Measurements from ENCODE around the gene SUSD6.
A peak's percentile ranks its signal among the peaks of the same experiment; 100 is the strongest.
"Not testable (repeated sequence)": the region's sequence is repeated elsewhere in the genome, so short reads cannot be mapped to it uniquely, and the experiment has no call there.

The SUSD6 gene

DNA sequence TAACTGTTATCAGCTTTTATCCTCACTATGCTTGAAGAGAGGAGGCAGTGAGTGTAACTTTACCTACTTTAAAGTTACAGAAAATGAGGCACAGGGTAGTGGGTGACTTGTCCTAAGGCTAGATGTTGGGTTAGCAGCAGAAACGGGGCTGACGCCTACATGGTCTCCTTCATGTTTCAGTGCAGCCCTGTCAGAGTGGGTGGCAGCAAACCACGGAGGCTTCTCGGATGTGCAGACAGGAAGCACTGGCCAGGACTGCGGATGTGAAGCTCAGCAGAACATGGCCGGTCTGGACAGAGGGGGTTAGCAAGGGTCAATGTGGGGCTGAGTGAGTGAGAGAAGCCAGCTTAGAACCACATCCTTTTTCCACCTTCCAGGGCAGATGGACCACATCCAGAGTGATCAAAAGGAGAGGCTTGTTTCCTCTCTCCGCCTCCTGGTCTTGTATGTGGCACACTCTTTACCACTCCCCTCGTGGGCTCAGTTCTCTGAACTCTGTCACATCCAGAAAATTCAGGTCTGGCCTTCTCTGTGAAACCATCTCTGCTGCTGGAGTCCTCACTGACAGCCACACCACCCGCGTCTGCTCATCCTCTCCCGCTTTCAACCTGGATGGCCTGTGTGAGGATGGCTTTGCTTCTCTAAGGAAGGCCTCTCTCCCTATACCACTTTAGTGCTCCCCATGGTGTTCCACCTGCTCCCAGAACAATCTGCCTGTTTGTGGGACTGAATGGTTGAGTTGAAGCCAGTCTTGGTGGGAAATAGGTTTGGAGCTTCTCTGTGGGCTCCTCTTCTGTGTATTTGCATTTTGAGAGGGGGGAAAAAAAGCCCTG is 14.1 kb downstream of the SUSD6 start:
- peak; percentile 73 for DNase-seq

DNA sequence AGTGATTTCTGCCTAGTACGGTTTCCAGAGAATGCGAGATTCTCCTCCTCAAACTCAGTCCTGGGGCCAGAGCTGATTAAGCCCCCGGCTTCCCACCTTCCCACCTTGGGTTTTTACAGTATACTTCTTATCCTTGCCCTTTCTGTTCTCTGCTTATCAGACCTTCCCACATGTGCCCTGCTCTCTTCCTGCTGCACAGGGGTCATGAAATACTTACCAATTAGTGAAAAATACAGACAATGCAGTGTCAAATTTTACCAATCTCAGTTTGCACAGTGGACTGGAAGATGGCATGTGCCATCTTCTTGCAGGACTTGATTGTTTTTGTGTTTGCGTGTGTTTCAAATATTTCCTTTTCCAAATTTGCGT is 14.7 kb downstream of the SUSD6 start:
- DNase-seq, result no peak

DNA sequence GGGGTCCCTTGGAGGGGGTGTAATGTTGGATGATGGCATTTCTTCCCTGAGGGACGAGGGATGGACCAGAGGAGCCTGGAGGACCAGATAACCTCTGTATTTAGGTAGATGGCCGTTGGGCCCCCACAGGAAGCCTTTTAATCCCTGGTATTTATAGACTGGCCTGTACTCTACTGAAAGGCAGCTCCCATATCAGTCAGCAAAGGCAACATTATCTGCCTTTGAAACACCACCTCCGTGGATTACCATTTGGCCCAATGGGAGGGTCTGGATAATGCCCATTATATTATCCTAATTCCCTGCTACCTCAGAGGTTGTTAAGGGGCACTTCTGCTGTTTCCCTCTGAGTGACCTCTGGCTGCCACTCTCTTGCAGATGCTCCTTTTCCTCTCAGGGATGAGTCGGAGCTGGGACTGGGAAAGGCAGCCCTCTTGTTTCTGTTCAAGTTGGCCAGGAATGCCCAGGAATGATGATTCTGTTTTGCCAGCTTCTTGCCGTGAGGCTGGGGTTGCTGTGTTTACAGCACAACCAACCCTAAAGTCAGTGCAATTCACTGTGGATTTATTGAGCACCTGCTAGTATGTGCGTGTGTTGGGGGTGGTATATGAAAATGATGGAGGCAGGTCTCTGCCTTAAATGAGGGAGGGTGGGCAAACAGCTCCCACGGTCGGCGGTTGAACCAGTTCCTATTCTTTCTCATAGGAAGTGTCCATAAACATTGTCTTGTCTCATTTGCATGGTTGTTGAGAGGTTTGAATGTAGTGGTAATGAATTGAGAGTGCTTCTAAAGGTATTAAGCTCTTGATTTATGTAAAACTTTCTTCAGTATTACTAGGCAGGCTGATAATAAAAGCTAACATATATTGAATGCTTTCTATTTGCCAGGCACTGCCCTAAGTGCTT is 18.1 kb downstream of the SUSD6 start:
- no peak for DNase-seq

DNA sequence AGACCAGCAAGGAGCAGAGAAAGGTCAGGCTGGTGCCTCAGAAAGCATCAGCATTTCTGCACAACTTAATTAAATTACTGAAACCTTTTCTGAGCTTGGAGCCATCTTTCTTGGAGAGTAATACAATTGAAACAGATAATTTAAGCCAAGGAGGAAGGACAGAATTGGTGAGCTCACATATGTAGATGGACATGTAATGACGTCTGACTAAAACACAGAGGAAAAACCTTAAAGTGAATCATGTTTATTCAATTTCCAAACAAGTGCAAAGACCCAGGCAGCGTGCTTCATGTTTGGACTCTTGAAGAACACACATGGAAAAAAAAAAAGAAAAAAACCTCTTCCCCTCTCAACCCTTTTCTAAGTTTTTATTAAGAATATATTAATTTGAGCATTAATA is 19.0 kb downstream of the SUSD6 start:
- no peak for DNase-seq

DNA sequence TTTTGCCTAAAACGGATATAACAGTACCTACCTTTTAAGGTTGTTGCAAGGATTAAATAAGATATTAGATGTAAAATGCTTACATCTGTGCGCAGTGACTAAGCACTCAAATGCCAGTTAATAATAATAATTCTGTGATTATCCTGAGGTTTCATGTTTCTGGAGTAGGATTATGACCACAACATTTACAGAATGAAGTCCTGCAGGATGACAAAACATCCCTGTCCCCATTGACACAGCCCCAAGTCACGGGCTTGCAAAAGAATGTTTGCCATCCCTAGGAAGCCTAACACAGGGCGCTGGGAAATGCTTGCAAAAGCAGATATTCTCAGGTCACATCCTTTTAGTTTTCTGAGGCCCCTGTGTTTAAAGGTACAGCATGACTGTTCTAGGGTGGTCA is 20.1 kb downstream of the SUSD6 start:
- DNase-seq, result no peak

DNA sequence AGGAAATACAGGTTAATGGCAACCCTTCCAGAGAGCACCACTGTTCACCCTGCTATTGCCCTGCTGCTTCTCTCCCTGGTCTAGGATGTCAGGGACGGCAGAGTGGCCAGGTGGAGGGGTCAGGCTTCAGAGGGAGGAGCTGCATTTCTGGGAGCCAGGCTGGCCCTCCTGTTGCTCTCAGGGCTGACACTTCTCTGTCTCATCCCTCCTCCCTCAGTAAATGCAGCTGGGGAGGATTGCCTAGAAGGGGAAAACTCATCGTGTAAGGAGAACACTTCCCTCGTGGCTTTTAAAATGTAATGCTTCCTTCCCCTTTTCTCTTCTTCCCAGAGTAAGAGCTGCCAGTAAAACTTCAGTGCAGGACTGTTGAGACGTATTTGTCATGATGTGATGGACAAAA is 20.8 kb downstream of the SUSD6 start:
- DNase-seq, result no peak

DNA sequence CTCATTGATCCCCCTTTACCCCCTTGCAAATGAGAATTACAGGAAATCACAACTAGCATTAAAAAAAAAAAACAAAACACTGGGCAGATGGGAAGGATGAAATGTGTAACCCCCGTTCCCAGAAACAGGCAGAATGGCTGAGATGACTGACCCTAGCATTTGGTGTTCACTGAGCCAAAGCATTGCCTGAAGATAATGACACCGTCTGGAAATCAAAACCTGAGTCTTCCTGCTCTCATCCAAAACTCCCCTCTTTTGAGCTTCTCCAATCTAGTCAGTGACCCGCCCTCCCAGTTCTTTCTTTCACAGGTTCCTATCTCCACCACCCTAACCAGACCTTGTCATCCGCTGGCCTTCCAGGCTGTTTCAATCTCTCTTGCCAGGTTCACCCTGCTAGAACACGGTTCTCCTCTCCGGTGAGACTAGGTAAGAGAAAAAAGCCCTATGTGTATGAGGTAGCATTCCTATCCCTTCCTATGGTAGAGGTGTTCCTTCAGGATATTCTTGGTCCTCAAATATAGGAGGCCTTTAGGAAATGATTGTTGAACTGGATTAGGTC is 21.3 kb downstream of the SUSD6 start:
- DNase-seq, result no peak

DNA sequence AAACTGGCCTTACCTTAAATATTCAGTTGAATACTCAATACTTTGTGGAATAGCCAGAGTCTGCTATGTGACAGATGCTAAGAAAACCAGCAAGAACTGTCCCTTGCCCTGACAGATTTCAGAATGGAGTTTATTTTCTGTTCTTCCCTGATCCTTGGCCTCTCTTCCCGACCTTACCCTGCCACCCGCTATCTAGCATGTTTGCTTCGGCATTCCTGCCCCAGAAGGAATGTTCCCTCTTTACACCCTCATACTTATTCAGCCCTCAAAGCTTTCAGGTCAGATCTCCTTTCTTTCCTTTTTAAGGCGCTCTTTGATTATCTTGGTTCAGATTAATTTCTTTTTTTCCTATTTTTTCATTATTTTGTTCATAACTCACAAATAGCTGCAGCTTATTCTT is 21.8 kb downstream of the SUSD6 start:
- DNase-seq, result no peak

DNA sequence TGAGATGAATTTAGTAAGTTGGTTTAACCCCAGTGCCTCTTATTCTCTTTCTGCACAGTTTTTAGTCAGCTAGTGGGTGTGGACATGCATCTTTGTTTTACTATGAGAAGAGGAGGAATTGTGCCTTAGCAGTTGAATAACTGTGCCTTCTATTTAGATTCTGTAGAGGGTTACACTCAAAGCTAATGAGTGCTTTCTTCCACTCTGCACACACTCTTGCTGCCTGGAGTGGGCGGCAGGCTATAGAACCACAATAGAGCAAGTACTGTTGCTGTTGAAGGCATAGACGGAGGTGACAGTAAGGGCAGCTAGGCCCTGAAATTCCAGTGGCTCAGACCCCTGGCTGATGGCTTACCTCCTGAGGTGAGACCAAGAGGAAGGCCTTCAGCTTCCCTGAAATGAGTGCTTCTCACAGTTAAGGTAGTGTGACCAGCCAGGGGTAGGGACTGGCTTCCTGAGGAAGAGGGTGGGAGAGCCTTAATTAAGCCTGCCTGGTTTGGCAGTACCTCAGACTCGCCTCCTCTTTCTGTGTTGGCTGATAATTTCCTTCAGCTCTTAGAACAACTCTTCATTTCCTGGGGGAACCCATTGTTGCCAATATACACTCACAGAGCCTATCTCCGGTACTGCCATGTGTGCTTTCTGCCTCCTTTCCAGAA is 24.7 kb downstream of the SUSD6 start:
- DNase-seq, result no peak

DNA sequence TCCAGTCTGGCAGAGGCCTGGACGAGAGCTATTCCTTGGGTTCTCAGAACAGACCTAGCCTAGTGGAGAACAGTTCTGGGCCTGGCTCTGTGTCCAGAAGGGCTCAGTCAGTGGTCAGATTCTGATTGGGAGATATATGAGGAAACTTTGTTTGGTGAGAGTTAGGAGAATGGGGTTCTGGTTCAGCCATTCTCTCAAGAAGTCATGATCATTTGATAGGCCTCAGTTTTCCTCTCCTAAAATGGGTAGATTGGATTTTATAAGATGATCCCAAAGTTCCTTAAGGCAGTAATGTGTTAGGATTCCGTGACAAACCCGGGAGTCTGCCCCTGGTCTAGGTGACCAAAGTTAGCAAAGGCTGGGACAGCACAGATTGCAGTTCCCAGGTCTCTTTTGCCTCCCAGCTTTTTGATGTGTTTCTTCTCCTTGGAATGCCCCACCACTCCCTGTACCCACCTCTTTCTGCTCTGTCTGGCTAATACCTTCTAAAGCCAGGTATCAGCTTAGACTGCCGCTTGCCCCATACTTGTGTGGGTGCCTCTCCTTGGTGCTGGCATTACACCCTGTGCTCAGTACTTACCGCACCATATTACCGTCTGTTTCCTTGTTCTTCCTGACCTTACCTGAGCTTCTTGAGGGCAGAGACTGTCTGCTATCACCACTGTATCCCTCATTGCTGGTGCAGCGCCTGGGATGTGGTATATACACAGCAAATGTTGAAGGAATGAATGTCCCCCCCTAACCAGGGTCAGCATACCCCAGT is 25.5 kb downstream of the SUSD6 start:
- no peak for DNase-seq

DNA sequence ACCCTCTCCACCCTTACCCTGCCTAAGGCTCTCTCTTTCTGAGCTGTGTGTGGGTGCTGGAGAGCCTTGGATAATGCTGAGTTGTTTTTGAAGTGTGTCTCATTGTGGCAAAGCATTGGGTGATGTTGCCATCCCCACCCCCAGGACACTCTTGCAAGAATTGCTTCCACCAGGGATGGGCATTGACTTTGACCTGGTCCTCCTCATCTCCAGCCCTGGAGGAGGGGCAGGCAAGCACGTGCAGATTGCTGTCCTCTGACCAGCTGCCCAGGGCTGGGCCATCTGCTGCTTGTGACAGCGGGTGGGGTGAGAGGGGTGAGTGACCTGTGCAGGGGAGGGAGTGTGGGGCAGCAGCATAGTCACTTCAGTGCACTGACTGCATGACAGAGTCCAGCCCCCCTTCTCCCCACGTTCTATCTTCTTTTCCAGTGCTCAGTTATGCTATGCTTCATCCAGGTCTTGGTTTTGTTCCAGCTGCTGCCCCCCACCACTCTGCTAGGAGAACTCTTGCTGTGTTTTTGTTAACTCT is 26.2 kb downstream of the SUSD6 start:
- DNase-seq, result no peak

DNA sequence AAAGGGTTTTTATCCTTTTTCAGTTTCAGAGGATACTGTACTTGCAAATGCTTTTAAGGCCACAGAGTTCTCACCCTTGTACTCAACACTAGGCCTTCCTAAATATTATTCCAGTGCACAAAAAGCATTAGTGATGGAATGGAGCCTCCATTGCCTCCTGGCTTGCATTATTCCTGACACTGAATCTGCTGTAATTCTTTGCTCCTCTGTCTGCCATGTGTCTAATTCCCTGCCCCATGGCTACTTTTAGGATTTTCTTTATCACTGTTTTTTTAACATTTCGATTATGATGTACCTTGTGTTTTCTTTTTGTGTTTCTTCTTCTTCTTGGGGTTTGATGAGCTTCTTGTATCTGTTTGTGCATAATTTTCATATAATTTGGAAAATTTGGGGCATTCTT is 29.5 kb downstream of the SUSD6 start:
- no peak for DNase-seq

DNA sequence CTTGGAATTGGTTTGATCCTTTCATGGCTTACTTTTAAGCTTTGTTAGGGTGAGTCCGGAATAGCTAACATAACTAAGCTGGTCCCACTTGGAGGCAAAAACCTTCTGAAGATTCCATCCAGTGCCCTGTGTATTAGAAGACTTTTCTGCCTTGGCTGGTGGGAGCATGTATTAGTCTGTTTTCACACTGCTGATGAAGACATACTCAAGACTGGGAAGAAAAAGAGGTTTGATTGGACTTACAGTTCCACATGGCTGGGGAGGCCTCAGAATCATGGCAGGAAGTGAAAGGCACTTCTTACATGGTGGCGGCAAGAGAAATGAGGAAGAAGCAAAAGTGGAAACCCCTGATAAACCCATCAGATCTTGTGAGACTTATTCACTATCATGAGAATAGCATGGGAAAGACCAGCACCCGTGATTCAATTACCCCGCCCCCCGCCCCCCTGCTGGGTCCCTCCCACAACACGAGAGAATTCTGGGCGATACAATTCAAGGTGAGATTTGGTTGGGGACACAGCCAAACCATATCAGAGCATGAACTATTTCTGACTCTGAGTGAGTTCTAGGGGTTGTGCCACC is 30.9 kb downstream of the SUSD6 start:
- not testable (repeated sequence) for DNase-seq

DNA sequence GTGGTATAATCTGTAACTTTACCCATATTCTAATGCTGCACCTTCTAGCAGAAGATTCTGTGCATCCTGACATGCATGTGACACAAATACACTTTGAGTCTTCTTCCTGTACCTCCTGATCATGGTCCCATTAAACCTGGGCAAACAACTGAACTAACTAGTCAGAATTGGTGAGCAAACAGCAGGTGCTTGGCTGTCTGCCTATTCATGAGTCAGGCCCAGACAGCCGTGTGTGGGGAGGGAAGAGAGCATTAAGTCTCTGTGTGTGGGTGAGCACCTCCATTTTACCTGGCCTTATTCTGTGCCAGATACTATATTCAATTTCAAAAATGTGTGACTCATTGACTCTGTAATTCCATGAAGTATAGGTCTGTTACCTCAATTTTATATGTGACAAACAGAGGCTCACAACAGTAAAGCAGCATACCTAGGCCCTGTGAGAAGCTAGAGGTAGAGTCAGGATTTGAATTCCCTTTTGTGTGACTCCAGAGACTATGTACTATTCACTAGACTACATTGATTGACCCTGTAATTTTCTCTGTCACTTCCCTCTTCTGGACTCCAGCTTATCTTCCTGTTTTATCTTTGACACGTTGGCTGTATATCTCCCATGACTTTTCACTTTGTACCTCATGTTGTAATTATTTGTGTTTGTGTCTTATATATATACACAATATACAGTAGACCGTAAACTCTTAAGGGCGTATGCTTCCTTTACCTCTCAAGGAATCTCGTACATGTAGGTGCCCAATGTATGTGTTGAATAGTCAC is 32.2 kb downstream of the SUSD6 start:
- no peak for DNase-seq

DNA sequence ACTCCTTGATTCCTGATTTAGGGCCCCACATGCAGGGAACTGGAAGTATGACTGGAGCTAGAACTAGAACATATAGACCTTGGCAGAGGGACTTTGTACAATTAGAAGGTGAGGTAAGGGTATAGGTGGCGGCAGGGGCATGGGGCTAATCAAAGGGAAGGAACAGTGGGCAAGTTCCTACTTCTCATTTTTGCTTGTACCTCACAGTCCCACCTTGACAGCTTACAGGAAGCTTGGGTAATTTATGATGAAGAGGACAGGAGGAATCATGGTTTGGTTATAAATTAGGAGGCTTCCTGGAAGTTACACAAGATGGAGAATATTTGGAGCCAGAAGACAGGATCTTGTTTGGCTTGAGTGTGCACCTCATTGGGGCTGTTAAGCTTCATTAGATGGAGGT is 33.4 kb downstream of the SUSD6 start:
- DNase-seq, result no peak

DNA sequence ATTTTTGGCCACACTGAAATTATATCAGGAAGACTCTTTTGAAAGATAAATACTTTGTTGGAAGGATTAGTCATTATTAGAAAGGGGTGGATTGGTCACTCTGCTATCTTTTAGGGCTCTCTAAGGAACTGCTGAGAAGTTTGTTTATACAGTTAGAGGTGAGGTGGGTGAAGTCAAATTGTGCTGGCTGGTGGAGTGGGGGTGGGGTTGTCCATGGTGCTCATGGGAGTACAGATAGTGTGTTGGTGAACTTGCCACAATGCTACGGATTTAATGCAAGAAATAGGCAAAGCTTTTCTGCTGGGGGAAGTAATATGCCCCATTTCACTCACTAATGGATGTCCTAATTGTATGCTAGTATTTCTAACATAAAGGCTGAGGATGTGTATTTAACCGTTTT is 35.8 kb downstream of the SUSD6 start:
- DNase-seq, result no peak

DNA sequence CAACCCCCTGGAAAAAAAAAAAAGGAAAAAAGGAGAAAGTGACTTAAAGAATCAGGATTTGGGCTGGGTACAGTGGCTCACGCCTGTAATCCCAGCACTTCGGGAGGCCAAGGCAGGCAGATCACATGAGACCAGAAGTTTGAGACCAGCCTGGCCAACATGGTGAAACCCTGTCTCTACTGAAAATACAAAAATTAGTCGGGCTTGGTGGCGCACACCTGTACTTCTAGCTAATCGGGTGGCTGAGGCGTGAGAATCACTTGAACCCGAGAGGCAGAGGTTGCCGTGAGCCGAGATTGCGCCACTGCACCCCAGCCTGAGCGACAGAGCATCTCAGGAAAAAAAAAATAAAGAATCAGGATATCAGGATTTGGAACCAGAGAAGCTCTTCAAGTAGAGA is 36.2 kb downstream of the SUSD6 start:
- not testable (repeated sequence) for DNase-seq

DNA sequence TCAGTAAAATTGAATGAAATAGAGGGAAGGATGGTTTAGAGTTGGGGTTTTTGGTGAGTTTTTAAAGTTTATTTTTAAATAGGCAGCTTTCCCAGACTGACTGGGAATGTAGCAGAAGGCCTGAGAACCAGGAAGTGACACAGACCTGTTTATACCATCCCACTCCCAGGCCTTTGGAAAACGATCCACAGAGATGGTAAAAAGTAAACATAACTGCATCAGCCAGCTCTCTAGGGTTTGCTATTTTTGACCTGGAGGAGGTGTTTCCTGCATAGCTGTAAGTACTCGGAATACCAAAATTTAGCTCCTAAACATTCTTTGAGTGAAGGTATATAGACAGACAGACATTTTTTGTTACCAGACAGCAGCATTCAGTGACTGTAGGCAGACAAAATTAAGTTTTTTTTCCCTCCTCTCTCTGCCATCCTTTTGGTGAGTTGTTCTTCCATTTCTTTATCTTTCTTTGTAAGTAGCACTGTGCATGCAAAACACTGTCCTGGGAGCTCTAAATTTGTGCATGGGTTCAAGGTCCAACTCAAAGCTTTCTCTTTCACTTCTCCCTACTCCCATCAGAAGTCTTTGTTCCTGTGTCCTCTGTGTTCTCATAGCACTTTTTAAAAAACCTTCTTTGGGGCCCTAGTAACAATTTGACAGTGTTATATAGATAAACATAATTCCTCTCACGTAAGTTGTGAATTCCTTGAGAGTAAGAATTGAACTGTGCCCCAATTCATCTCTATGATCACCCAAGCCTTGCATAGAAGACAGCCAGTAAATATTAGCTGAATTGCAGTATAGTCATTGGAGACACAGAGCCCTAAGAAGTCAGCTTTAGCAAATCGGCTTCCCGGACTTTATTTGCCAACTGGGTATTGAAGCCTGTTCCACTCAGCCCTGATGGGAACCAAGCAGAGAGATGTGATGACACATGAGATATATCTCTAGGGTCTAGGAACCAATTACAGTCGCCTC is 37.4 kb downstream of the SUSD6 start:
- no peak for DNase-seq

DNA sequence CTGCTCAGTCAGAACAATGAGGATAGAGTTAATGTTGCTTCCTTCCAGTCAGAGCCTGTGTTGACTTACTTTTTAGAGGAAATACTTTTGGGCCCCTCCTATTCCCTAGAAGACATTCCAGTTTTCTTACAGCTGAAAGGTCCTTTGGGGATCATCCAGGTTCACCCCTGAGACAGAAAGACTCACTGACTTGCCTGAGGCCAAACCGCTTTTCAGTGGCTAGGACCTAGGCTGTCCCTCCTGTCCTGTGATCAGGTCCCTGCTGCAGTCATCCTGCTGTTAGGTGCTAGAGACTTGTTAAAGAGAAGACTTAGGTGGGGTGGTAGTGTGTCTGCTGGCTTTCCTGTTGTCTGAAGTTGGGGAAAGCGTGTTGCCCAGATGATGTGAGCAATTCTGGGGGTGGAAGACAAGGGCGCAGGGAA is 39.6 kb downstream of the SUSD6 start:
- DNase-seq, result peak; percentile 64

DNA sequence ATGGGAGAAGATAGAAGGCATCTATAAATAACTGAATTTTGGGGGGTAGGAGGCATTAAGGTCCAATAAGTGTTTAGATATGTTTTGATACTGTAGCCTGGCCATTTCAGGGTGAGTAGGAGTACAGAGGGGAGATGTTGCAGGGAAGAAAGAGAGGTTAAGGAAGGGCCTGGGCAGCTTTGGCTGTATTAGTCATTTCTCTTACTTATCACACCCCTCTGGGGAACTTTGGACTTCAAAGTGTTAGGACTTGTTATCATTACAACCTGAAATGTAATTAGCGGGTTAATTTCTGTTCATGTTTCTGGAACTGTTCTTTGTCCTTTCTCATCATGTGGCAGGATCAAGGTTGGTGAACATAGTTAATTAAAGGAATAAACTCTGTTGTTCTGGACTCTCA is 40.3 kb downstream of the SUSD6 start:
- DNase-seq, result no peak
